Activated CD4-positive, alpha-beta T cell treated with anti-CD3 and anti-CD28 coated beads, Interleukin-2, amount 50 U/mL, for 1 hour (primary cell): ENCODE measurements around the gene THYN1.

Experiments used
- DNase-seq: peaks from one replicate; pipeline ENCODE4 v3.0.0-alpha.2; 2020

THYN1 gene

GRCh38 chr11:134207538-134208239, 45.5 kb downstream of the THYN1 start:
- DNase-seq = peak; percentile 65

DNA sequence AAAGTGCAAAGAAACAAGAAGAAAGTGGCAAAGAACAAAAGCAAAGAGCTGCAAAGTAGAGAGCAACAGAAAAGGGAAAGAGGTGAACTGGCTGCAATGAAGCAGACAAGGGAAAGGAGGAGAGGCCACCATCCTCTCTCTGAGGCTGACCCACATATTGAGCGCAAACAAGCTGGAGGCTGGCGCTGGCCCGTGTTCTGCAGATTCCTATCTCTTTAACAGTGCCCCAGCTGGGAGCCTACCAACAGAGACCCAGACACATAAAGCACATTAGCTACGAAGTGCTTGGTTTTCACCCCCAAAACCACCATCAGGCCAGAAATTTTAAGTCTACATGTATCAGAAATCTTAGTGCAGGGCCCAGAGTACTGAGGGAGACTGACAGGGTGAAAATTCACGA, 47.0 kb downstream of the THYN1 start:
- DNase-seq = no peak

DNA sequence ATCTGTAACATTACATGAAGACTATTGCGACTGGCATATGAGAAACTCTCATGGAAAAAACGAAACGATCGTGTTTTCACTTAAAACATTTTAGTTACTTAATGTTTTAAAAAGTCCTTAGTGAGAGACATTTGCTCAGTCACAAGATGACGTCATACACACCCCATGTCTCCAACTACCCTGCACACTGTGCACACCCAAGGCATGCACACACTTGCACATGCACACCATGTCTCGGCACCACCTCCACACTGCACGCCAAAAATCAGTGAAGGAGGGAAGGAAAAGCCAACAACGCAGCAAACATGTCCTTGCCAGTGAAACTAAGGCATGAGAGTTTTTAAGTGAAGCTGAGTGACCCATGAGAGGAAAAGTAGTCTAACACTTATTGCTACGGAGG, 47.4 kb downstream of the THYN1 start:
- DNase-seq = no peak

DNA sequence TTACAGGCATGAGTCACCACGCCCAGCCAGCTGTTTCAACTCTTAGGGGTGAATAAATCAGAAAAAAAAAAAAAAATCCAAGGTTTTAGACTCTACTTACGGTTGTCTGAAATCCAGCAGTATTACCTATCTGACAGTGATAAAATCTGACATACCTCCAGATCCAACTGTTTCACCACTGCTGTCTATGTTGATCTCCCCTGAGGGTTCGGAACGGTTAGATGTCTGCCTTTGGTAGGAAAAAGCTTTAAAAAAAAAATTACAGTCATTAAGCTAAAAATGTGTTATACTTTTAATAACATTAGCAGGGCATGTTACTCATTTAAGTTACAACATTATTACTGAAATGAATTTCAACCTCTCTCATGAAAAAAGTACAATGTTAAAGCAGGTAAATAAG, 50.5 kb downstream of the THYN1 start:
- no peak for DNase-seq

- DNase-seq = no peak
Observed at GRCh38 chr11:134200688-134201087, 52.5 kb downstream of the THYN1 start.

- DNase-seq = no peak
Observed at GRCh38 chr11:134199531-134199930, 53.6 kb downstream of the THYN1 start.
